Prostate gland (tissue), 2 donors: Measurements from ENCODE around the gene PLA2R1. TPM values are rescaled to one million over a fixed set of nuclear protein-coding genes. Genes with fewer than 3 reads are reported as not detected.

Source experiments
- DNase-seq: peaks from one replicate; pipeline ENCODE4 v3.0.0-alpha.2; 2019; ENCODE audit warnings: low spot score
- H3K27ac ChIP-seq, 2 donors: fragments of 200-600 bp; sonication (generic); 2 replicates each; pipeline ENCODE4 v1.5.1; 2017 to 2019
- H3K27me3 ChIP-seq: fragments of 200-600 bp; sonication (generic); replicated peaks from 2 replicates; pipeline ENCODE4 v1.5.1; 2019; ENCODE audit not compliant: insufficient read depth
- H3K36me3 ChIP-seq, 2 donors: fragments of 200-600 bp; sonication (generic); 1 replicate in 1 of 2; 2 replicates in 1 of 2; pipeline versions ENCODE4 v1.5.1 to v1.8.1; 2017 to 2019
- H3K4me1 ChIP-seq: fragments of 200-600 bp; sonication (generic); replicated peaks from 2 replicates; pipeline ENCODE4 v1.5.1; 2019
- H3K4me3 ChIP-seq, 2 donors: fragments of 200-600 bp; sonication (generic); 2 replicates each; pipeline ENCODE4 v1.5.1; 2017 to 2019
- H3K9me3 ChIP-seq: fragments of 200-600 bp; sonication (generic); 2 replicates; pipeline ENCODE4 v1.5.1; 2017
- CTCF ChIP-seq, 4 experiments: fragments of 200-600 bp in 2 of 4; fragments of 450-650 bp in 2 of 4; sonication (generic) in 2 of 4; IDR thresholded peaks; 1 replicate in 3 of 4; 2 replicates in 1 of 4; pipeline ENCODE4 v1.5.1; 2016 to 2019; ENCODE audit warnings: antibody characterized with exemption in 4 of 4, mild to moderate bottlenecking in 2 of 4, moderate library complexity in 2 of 4
- POLR2A ChIP-seq: fragments of 450-650 bp; IDR thresholded peaks from one replicate; pipeline ENCODE4 v1.6.1; 2016; ENCODE audit warnings: antibody characterized with exemption, mild to moderate bottlenecking
- POLR2AphosphoS5 ChIP-seq: sonication (generic); formaldehyde crosslinking; IDR thresholded peaks from one replicate; pipeline ENCODE4 v1.6.1; 2017; ENCODE audit warnings: antibody characterized with exemption
- WGBS: methylation state at CpG from one replicate; pipeline ENCODE4 v1.1.5; 2018; 5-methylcytosine and 5-hydroxymethylcytosine counted together
- intact Hi-C: fragments of 100-400 bp; cut with DNase I; formaldehyde crosslinking; loops from one replicate; pipeline ENCODE4 v1.14.2; 2022
- total RNA-seq, 2 donors: library from RNA; depleted of rRNA; stranded (reverse); fragments of >200 nt; gene quantifications; one replicate each; pipeline ENCODE4 v1.1.0, GENCODE V29; 2016

PLA2R1 gene
- total RNA-seq, 2 donors from 2014 or later, result 8.1 to 10.5 TPM

DNA sequence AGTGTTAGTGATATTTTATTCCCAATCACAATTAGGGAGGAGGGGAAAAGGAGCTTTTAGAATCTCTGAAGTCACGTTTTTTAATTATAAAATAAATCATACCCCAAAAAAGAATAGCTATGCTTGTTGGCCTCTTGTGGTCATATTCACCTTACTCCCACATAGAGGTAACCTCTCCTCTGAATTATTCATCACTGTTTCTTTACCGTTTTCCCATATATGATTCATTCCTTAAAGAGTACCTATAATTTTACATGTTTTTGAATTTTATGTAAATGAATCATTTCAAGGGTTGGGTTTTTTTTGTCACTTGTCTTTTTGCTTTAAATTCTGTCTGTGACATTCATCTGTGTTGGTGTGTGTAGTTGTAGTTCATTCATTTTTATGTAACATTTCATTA, 153.8 kb downstream of the PLA2R1 start:
- DNase-seq, result no peak
- TF ChIP-seq CTCF (IDR thresholded peaks at IDR 0.05) (no peak), POLR2AphosphoS5 (no peak), POLR2A (no peak)
- H3K27ac ChIP-seq, result no peak overlapping the region
- no peak overlapping the region for H3K4me3 ChIP-seq
- peaks cover 5% of the 10 kb centered on the region for H3K4me1 ChIP-seq
- 92% methylated on average over 2 of the region's 2 CpGs for WGBS
- H3K27me3 ChIP-seq, result no peaks in the 10 kb centered on the region
- no peaks in the 10 kb centered on the region for H3K9me3 ChIP-seq
- intact Hi-C loops, result no loop called here
- H3K36me3 ChIP-seq, result no peaks in the 10 kb centered on the region

- no peak for DNase-seq
- Histone ChIP-seq H3K4me1 (peaks cover 5% of the 10 kb centered on the region), H3K27ac (no peak overlapping the region), H3K27me3 (no peaks in the 10 kb centered on the region), H3K36me3 (no peaks in the 10 kb centered on the region), H3K9me3 (no peaks in the 10 kb centered on the region), H3K4me3 (no peak overlapping the region)
- intact Hi-C loops, result no loop called here
- TF ChIP-seq POLR2A (no peak), POLR2AphosphoS5 (no peak), CTCF (IDR thresholded peaks at IDR 0.05) (no peak)
- 41% methylated on average over 1 of the region's 1 CpG for WGBS
Observed at GRCh38 chr2:159907909-159908308, 154.5 kb downstream of the PLA2R1 start.

- TF ChIP-seq POLR2A (no peak), POLR2AphosphoS5 (no peak), CTCF (IDR thresholded peaks at IDR 0.05) (no peak)
- WGBS, result 65% methylated on average over 7 of the region's 7 CpGs
- Histone ChIP-seq H3K4me3 (no peak overlapping the region), H3K4me1 (peaks cover 5% of the 10 kb centered on the region), H3K36me3 (no peaks in the 10 kb centered on the region), H3K27ac (no peak overlapping the region), H3K9me3 (no peaks in the 10 kb centered on the region), H3K27me3 (no peaks in the 10 kb centered on the region)
- intact Hi-C loops, result no loop called here
- DNase-seq, result no peak
Observed at GRCh38 chr2:159905926-159906714, 156.3 kb downstream of the PLA2R1 start.

GRCh38 chr2:159904959-159905305, 157.5 kb downstream of the PLA2R1 start:
- Histone ChIP-seq H3K4me3 (peak overlapping the region; percentile 19 to 27), H3K9me3 (no peaks in the 10 kb centered on the region), H3K27ac (no peak overlapping the region), H3K4me1 (peaks cover 5% of the 10 kb centered on the region), H3K36me3 (no peaks in the 10 kb centered on the region), H3K27me3 (no peaks in the 10 kb centered on the region)
- intact Hi-C loops, result no loop called here
- DNase-seq, result peak; percentile 5
- WGBS, result 41% methylated on average over 10 of the region's 10 CpGs
- TF ChIP-seq POLR2A, result no peak
- TF ChIP-seq CTCF (IDR thresholded peaks at IDR 0.05), result no peak
- no peak for TF ChIP-seq POLR2AphosphoS5
